Endothelial cell (in vitro differentiated cells): ENCODE results near the gene AKIP1. TPM values are rescaled to one million over a fixed set of nuclear protein-coding genes. Genes with fewer than 3 reads are reported as not detected.

Source experiments
- DNase-seq: peaks from one replicate; pipeline ENCODE4 v3.0.0; 2021; ENCODE audit warnings: low spot score
- H3K27ac Mint-ChIP-seq: one replicate; pipeline ENCODE4 v1.8.0; 2021; ENCODE audit warnings: mixed read lengths, inconsistent platforms; ENCODE audit not compliant: unreplicated experiment
- H3K27me3 Mint-ChIP-seq: one replicate; pipeline ENCODE4 v1.8.0; 2021; ENCODE audit warnings: mild to moderate bottlenecking, moderate library complexity, mixed read lengths, inconsistent platforms; ENCODE audit not compliant: unreplicated experiment
- H3K36me3 Mint-ChIP-seq: one replicate; pipeline ENCODE4 v1.8.0; 2021; ENCODE audit warnings: mild to moderate bottlenecking, low read depth, mixed read lengths, inconsistent platforms; ENCODE audit not compliant: unreplicated experiment
- H3K4me1 Mint-ChIP-seq: one replicate; pipeline ENCODE4 v1.8.0; 2021; ENCODE audit warnings: mild to moderate bottlenecking, mixed read lengths, inconsistent platforms; ENCODE audit not compliant: unreplicated experiment
- H3K4me3 Mint-ChIP-seq: one replicate; pipeline ENCODE4 v1.8.0; 2021; ENCODE audit warnings: mild to moderate bottlenecking, mixed read lengths, inconsistent platforms; ENCODE audit not compliant: unreplicated experiment
- H3K9me3 Mint-ChIP-seq: one replicate; pipeline ENCODE4 v1.8.0; 2021; ENCODE audit warnings: mixed read lengths, inconsistent platforms; ENCODE audit not compliant: unreplicated experiment
- total RNA-seq: library from RNA; stranded (reverse); fragmentation: NEBNext Ultra II Directional; extraction: Animal tissue kit (Norgen Biotek cat#: 25700); gene quantifications from one replicate; pipeline ENCODE4 v1.2.1, GENCODE V29; 2021; ENCODE audit not compliant: unreplicated experiment
- TF ChIP-seq, protein P1 (sequence below): fragments of 200-600 bp; sonication (generic); IDR thresholded peaks from one replicate; pipeline ENCODE4 v1.5.0; 2021; ENCODE audit warnings: antibody characterized with exemption; ENCODE audit not compliant: unreplicated experiment

The AKIP1 gene
- total RNA-seq, 1 donor from 2014 or later, result 20.8 TPM

DNA sequence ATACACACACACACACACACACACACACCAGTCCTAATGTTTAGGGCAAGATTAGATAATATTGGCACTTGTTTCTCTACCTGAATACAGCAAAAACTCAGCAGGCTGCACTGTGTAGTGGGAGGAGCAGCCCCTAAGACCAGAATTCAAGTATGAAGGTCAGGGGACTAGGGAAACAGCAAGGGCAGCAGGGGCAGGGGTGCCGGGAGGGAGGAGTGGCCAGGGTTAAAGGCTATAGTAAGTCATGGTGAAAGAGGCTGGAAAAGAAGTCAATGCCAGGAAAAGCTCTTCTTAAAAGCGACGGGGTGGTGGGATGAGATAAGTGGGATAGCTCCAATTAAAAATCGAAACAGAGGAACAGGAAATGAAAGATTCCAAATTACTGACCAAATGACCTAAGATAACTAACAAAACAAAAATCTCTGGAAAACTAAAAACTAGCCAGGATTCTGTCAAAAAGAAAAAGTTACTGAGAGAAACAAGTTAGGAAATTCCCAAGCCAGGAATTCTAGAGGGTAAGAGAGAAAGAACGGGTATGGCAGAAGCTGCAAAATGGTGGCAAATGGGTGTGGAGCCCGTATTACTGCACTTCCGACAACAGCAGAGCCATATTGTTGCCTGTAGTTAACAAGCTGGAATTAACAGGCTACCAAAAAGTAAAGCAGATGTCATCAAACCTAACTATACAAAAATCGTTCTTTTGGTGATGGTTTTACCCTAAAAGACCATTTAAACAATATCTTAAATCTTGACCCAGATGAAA, 30.5 kb downstream of the AKIP1 start:
- Mint-ChIP-seq H3K27ac (no peak overlapping the region), H3K27me3 (no peaks in the 10 kb centered on the region), H3K9me3 (no peaks in the 10 kb centered on the region), H3K4me1 (peaks cover 8% of the 10 kb centered on the region), H3K36me3 (no peaks in the 10 kb centered on the region), H3K4me3 (no peak overlapping the region)
- no peak for DNase-seq
- TF ChIP-seq, protein P1, sequence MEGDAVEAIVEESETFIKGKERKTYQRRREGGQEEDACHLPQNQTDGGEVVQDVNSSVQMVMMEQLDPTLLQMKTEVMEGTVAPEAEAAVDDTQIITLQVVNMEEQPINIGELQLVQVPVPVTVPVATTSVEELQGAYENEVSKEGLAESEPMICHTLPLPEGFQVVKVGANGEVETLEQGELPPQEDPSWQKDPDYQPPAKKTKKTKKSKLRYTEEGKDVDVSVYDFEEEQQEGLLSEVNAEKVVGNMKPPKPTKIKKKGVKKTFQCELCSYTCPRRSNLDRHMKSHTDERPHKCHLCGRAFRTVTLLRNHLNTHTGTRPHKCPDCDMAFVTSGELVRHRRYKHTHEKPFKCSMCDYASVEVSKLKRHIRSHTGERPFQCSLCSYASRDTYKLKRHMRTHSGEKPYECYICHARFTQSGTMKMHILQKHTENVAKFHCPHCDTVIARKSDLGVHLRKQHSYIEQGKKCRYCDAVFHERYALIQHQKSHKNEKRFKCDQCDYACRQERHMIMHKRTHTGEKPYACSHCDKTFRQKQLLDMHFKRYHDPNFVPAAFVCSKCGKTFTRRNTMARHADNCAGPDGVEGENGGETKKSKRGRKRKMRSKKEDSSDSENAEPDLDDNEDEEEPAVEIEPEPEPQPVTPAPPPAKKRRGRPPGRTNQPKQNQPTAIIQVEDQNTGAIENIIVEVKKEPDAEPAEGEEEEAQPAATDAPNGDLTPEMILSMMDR, result no peak

DNA sequence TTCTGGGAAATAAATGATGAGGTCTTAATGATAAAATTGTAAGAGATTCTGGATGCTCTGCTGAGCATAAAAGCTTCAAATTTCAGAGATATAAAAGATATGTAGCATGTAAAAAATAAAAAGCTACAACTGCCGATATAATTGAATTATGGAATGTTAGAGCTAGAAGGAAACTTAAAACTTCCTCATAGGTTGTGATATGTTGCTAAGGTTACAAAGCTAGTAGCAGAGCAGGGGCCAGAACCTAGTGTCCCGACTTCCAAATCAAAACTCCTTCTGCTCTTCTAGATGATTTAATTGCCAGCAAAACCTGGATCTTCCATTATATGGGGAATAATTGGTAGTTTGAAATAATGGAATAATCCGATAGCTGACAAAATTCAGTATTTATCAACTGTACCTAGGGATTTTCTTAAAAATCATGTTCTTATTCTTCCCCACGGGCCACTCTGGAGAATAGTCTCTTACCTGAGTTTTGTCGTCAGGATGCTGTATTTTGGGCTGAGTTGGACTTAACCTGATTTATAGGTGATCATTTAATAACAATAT, 31.6 kb downstream of the AKIP1 start, which contains the start of gene ASCL3:
Gene ASCL3 (minus strand): TSS at position 499 of the 549 bp plus-strand sequence. CDS start 4,855 bp downstream, outside the sequence.
- Mint-ChIP-seq H3K9me3 (no peaks in the 10 kb centered on the region), H3K27me3 (no peaks in the 10 kb centered on the region), H3K4me3 (no peak within 1 kb of the TSS), H3K36me3 (no peaks in the 10 kb centered on the region), H3K27ac (no peak within 1 kb of the TSS), H3K4me1 (peaks cover 8% of the 10 kb centered on the region)
- DNase-seq, result no peak
- TF ChIP-seq, protein P1, result no peak

GRCh38 chr11:8947230-8947943, 36.4 kb downstream of the AKIP1 start:
- Mint-ChIP-seq H3K27ac (no peak overlapping the region), H3K27me3 (no peaks in the 10 kb centered on the region), H3K4me3 (no peak overlapping the region), H3K36me3 (no peaks in the 10 kb centered on the region), H3K4me1 (no peaks in the 10 kb centered on the region), H3K9me3 (no peaks in the 10 kb centered on the region)
- DNase-seq, result no peak
- TF ChIP-seq, protein P1, result no peak

DNA sequence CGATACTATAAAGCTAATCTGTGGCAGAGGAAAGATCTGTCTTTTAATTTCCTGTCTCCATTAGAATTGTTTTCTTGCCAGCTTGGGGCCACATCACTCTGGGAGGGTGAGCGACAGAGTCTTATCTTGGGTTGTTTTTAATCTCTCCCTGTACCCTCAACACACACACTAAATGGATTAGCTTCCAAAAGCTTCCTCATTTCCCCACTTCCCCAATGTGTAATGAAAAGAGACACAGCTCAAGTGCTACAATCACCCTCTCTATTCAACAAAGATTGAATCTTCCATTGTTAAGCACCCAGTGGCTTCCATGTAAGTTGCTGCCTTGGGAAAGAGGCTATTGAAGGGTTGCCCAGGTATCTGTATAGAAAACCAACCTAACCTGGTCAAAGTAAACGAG, 37.9 kb downstream of the AKIP1 start:
- H3K4me1 Mint-ChIP-seq, result no peaks in the 10 kb centered on the region
- no peak overlapping the region for H3K27ac Mint-ChIP-seq
- DNase-seq, result no peak
- H3K27me3 Mint-ChIP-seq, result no peaks in the 10 kb centered on the region
- TF ChIP-seq, protein P1, result no peak
- H3K9me3 Mint-ChIP-seq, result no peaks in the 10 kb centered on the region
- no peak overlapping the region for H3K4me3 Mint-ChIP-seq
- peaks cover 2% of the 10 kb centered on the region for H3K36me3 Mint-ChIP-seq
